OCI-LY1 (cell line): Measurements from ENCODE around the gene SYNM.

Source experiments
- H2AFZ ChIP-seq: fragments of 200-600 bp; sonication (generic), shearing (Covaris generic); 2 replicates; pipeline ENCODE4 v1.6.0; 2014; ENCODE audit warnings: antibody characterized with exemption, mild to moderate bottlenecking, low read length
- H3F3A ChIP-seq: fragments of 200-600 bp; sonication (generic), shearing (Covaris generic); 2 replicates; pipeline ENCODE4 v1.6.0; 2014; ENCODE audit warnings: mild to moderate bottlenecking, antibody characterized with exemption, low read length, moderate library complexity; ENCODE audit not compliant: insufficient read depth
- H3K27ac ChIP-seq: fragments of 200-600 bp; sonication (generic); 2 replicates; pipeline ENCODE4 v1.5.1; 2014; ENCODE audit warnings: low read length, mixed run types, mild to moderate bottlenecking, low read depth; ENCODE audit not compliant: poor library complexity, severe bottlenecking
- H3K27me3 ChIP-seq: fragments of 200-600 bp; sonication (generic); 2 replicates; pipeline ENCODE4 v1.6.0; 2014; ENCODE audit warnings: antibody characterized with exemption, mild to moderate bottlenecking, low read length, moderate library complexity; ENCODE audit not compliant: insufficient read depth
- H3K36me3 ChIP-seq: fragments of 200-600 bp; sonication (generic); 2 replicates; pipeline ENCODE4 v1.6.1; 2014; ENCODE audit warnings: mild to moderate bottlenecking, antibody characterized with exemption, low read length, moderate library complexity, mixed read lengths; ENCODE audit not compliant: insufficient read depth
- H3K4me1 ChIP-seq: fragments of 200-600 bp; sonication (generic); 2 replicates; pipeline ENCODE4 v1.5.1; 2014; ENCODE audit warnings: mild to moderate bottlenecking, low read length, moderate library complexity; ENCODE audit not compliant: insufficient read depth, severe bottlenecking
- H3K4me2 ChIP-seq: fragments of 200-600 bp; sonication (generic), shearing (Covaris generic); 2 replicates; pipeline ENCODE4 v1.6.1; 2014; ENCODE audit warnings: low read length
- H3K4me3 ChIP-seq: fragments of 200-600 bp; sonication (generic); 2 replicates; pipeline ENCODE4 v1.5.1; 2014; ENCODE audit warnings: low read length, low read depth, mild to moderate bottlenecking, mixed read lengths; ENCODE audit not compliant: poor library complexity, severe bottlenecking
- H3K79me2 ChIP-seq: fragments of 200-600 bp; shearing (Covaris generic); 2 replicates; pipeline ENCODE4 v1.6.1; 2016; ENCODE audit warnings: mixed run types, low read length, mixed read lengths; ENCODE audit not compliant: insufficient read depth
- H3K9ac ChIP-seq: fragments of 200-600 bp; sonication (generic), shearing (Covaris generic); 2 replicates; pipeline ENCODE4 v1.6.1; 2014; ENCODE audit warnings: mild to moderate bottlenecking, low read length, mixed read lengths
- H3K9me2 ChIP-seq: fragments of 200-600 bp; sonication (generic), shearing (Covaris generic); 2 replicates; pipeline ENCODE4 v1.6.1; 2014; ENCODE audit warnings: low read depth, mild to moderate bottlenecking, low read length, mixed read lengths
- H3K9me3 ChIP-seq: fragments of 200-600 bp; shearing (Covaris generic); 2 replicates; pipeline ENCODE4 v1.6.1; 2014; ENCODE audit warnings: low read length, mixed read lengths
- H4K20me1 ChIP-seq: fragments of 200-600 bp; sonication (generic), shearing (Covaris generic); 2 replicates; pipeline ENCODE4 v1.6.0; 2016; ENCODE audit warnings: mild to moderate bottlenecking, low read length; ENCODE audit not compliant: insufficient read depth
- CTCF ChIP-seq: fragments of 200-600 bp; sonication (generic), shearing (Covaris generic); IDR thresholded peaks from 2 replicates; pipeline ENCODE4 v1.5.1; 2017; ENCODE audit warnings: mild to moderate bottlenecking, antibody characterized with exemption, low read length, moderate library complexity, mixed read lengths
- EZH2 ChIP-seq: fragments of 200-600 bp; sonication (generic), shearing (Covaris generic); IDR thresholded peaks from 2 replicates; pipeline ENCODE4 v1.8.0; 2017; ENCODE audit warnings: borderline replicate concordance, mixed run types, mild to moderate bottlenecking, antibody characterized with exemption, low read length, moderate library complexity, mixed read lengths

Gene SYNM

GRCh38 chr15:99127773-99128172 is 22.9 kb downstream of the SYNM start:
- Histone ChIP-seq H4K20me1 (no peaks in the 10 kb centered on the region), H3K4me1 (no peaks in the 10 kb centered on the region), H3F3A (no peaks in the 10 kb centered on the region), H3K27me3 (peaks cover 7% of the 10 kb centered on the region; the same call in 1 of the 2 replicates), H3K9ac (no peak overlapping the region), H3K79me2 (no peaks in the 10 kb centered on the region), H3K36me3 (no peaks in the 10 kb centered on the region), H3K27ac (no peak overlapping the region), H3K4me3 (no peak overlapping the region), H2AFZ (no peak overlapping the region), H3K9me3 (no peaks in the 10 kb centered on the region), H3K9me2 (no peaks in the 10 kb centered on the region), H3K4me2 (no peak overlapping the region)
- no peak for TF ChIP-seq EZH2
- no peak for TF ChIP-seq CTCF

- Histone ChIP-seq H3K9ac (no peak overlapping the region), H3K9me2 (no peaks in the 10 kb centered on the region), H3K27ac (no peak overlapping the region), H3K4me2 (no peak overlapping the region), H4K20me1 (no peaks in the 10 kb centered on the region), H3K79me2 (no peaks in the 10 kb centered on the region), H2AFZ (no peak overlapping the region), H3K4me3 (no peak overlapping the region), H3F3A (no peaks in the 10 kb centered on the region), H3K9me3 (no peaks in the 10 kb centered on the region), H3K27me3 (peaks cover 7% of the 10 kb centered on the region; the same call in 1 of the 2 replicates), H3K36me3 (no peaks in the 10 kb centered on the region), H3K4me1 (no peaks in the 10 kb centered on the region)
- TF ChIP-seq EZH2: no peak
These were observed 23.5 kb downstream of the SYNM start for GRCh38 chr15:99128411-99128810.

- Histone ChIP-seq H2AFZ (no peak overlapping the region), H3K9me2 (no peaks in the 10 kb centered on the region), H3K4me2 (no peak overlapping the region), H4K20me1 (no peaks in the 10 kb centered on the region), H3K27me3 (peaks cover 7% of the 10 kb centered on the region; the same call in 1 of the 2 replicates), H3K4me1 (no peaks in the 10 kb centered on the region), H3K79me2 (no peaks in the 10 kb centered on the region), H3F3A (no peaks in the 10 kb centered on the region), H3K9ac (no peak overlapping the region), H3K36me3 (no peaks in the 10 kb centered on the region), H3K9me3 (no peaks in the 10 kb centered on the region), H3K27ac (no peak overlapping the region), H3K4me3 (no peak overlapping the region)
- no peak for TF ChIP-seq CTCF
These were observed 24.8 kb downstream of the SYNM start for GRCh38 chr15:99129644-99130043.

GRCh38 chr15:99130314-99130713 is 25.4 kb downstream of the SYNM start:
- Histone ChIP-seq H2AFZ (no peak overlapping the region), H3K4me2 (no peak overlapping the region), H3K4me3 (no peak overlapping the region), H3K4me1 (no peaks in the 10 kb centered on the region), H3F3A (no peaks in the 10 kb centered on the region), H3K27me3 (peaks cover 7% of the 10 kb centered on the region; the same call in 1 of the 2 replicates), H3K36me3 (no peaks in the 10 kb centered on the region), H3K9me3 (no peaks in the 10 kb centered on the region), H4K20me1 (no peaks in the 10 kb centered on the region), H3K27ac (no peak overlapping the region), H3K79me2 (no peaks in the 10 kb centered on the region), H3K9ac (no peak overlapping the region), H3K9me2 (no peaks in the 10 kb centered on the region)
- TF ChIP-seq EZH2 (no peak), CTCF (no peak)
